Measurements from ENCODE around the gene WLS.

GRCh38 chr1:68213843-68214242 lies 18.5 kb downstream of the WLS start:
- TF ChIP-seq, protein P1, sequence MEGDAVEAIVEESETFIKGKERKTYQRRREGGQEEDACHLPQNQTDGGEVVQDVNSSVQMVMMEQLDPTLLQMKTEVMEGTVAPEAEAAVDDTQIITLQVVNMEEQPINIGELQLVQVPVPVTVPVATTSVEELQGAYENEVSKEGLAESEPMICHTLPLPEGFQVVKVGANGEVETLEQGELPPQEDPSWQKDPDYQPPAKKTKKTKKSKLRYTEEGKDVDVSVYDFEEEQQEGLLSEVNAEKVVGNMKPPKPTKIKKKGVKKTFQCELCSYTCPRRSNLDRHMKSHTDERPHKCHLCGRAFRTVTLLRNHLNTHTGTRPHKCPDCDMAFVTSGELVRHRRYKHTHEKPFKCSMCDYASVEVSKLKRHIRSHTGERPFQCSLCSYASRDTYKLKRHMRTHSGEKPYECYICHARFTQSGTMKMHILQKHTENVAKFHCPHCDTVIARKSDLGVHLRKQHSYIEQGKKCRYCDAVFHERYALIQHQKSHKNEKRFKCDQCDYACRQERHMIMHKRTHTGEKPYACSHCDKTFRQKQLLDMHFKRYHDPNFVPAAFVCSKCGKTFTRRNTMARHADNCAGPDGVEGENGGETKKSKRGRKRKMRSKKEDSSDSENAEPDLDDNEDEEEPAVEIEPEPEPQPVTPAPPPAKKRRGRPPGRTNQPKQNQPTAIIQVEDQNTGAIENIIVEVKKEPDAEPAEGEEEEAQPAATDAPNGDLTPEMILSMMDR (IDR thresholded peaks at IDR 0.05): no peak
- no peak for TF ChIP-seq POLR2A (IDR thresholded peaks at IDR 0.05)
